Stomach (tissue), 4 donors: ENCODE data around the gene MYOZ2.

Experiments
- CTCF ChIP-seq, 7 experiments: fragments of 450-650 bp in 4 of 7; fragments of 200-600 bp in 3 of 7; sonication (generic) in 3 of 7; IDR thresholded peaks; one replicate each; pipeline ENCODE4 v1.5.1; 2016 to 2019; ENCODE audit warnings: antibody characterized with exemption in 7 of 7, control low read depth in 2 of 7, mild to moderate bottlenecking in 1 of 7
- EP300 ChIP-seq: sonication (generic); formaldehyde crosslinking; IDR thresholded peaks from one replicate; pipeline ENCODE4 v1.6.1; 2017; ENCODE audit warnings: antibody characterized with exemption
- POLR2AphosphoS5 ChIP-seq, 3 donors: sonication (generic); formaldehyde crosslinking; IDR thresholded peaks; one replicate each; pipeline ENCODE4 v1.6.1; 2016; ENCODE audit warnings: antibody characterized with exemption in 3 of 3

GRCh38 chr4:119206178-119206577, 70.5 kb downstream of the MYOZ2 start:
- no peak for TF ChIP-seq EP300
- no peak for TF ChIP-seq POLR2AphosphoS5 (IDR thresholded peaks at IDR 0.05)
- TF ChIP-seq CTCF (IDR thresholded peaks at IDR 0.05), result no peak
